H1 (cell line): ENCODE measurements around the gene ZFYVE16. TPM values are rescaled to one million over a fixed set of nuclear protein-coding genes. Genes with fewer than 3 reads are reported as not detected.

Experiments used
- CTCF ChIA-PET: fragments of 300-600 bp; sonication (Branson Sonifier 250); formaldehyde crosslinking; loops from one replicate; lab custom pipeline; 2021; ENCODE audit not compliant: partially characterized antibody; lab: Charles Lee
- POLR2A ChIA-PET: fragments of 300-600 bp; sonication (Branson Sonifier 250); formaldehyde crosslinking; loops from one replicate; lab custom pipeline; 2021; ENCODE audit warnings: inconsistent platforms; ENCODE audit not compliant: partially characterized antibody; lab: Charles Lee
- DNase-seq, 2 experiments: peaks; one replicate each; pipeline versions ENCODE4 v3.0.0 to v3.0.0-alpha.2; 2010 to 2022; ENCODE audit warnings: low spot score in 2 of 2, low read depth in 1 of 2, mixed read lengths in 1 of 2
- FAIRE-seq: peaks from 2 replicates; lab custom pipeline; 2011; peaks lifted over from hg19 to GRCh38; lab: Jason Lieb, UNC
- H2AFZ ChIP-seq: 2 replicates; pipeline ENCODE4 v1.8.1; 2012; ENCODE audit warnings: low read length, inconsistent platforms
- H2AK5ac ChIP-seq: 2 replicates; pipeline ENCODE4 v1.6.1; 2013; ENCODE audit warnings: low read depth, low read length
- H2BK120ac ChIP-seq: replicated peaks from 2 replicates; pipeline ENCODE3; 2013; ENCODE audit warnings: low read depth, low read length, inconsistent platforms
- H2BK12ac ChIP-seq: 2 replicates; pipeline ENCODE4 v1.6.1; 2013; ENCODE audit warnings: low read depth, low read length
- H2BK15ac ChIP-seq: 2 replicates; pipeline ENCODE4 v1.6.1; 2013; ENCODE audit warnings: low read length
- H2BK20ac ChIP-seq: 2 replicates; pipeline ENCODE4 v1.6.1; 2013; ENCODE audit warnings: low read length
- H2BK5ac ChIP-seq: 2 replicates; pipeline ENCODE4 v1.6.1; 2013; ENCODE audit warnings: low read depth, low read length
- H3K14ac ChIP-seq: 2 replicates; pipeline ENCODE4 v1.6.1; 2013; ENCODE audit warnings: inconsistent platforms; ENCODE audit not compliant: insufficient read length
- H3K18ac ChIP-seq: 2 replicates; pipeline ENCODE4 v1.6.1; 2013; ENCODE audit warnings: low read length; ENCODE audit errors: extremely low read depth
- H3K23ac ChIP-seq: 2 replicates; pipeline ENCODE4 v1.6.1; 2013; ENCODE audit warnings: inconsistent platforms; ENCODE audit not compliant: insufficient read length
- H3K23me2 ChIP-seq: 2 replicates; pipeline ENCODE4 v1.6.1; 2013; ENCODE audit warnings: low read depth, low read length
- H3K27ac ChIP-seq: 2 replicates; pipeline ENCODE4 v1.6.1; 2011; ENCODE audit warnings: low read depth, low read length, inconsistent platforms
- H3K27me3 ChIP-seq, 4 experiments: replicated peaks in 1 of 4; 1 replicate in 1 of 4; 2 replicates in 3 of 4; pipeline versions ENCODE4 v1.6.1 to v1.8.1; 2011 to 2013; ENCODE audit warnings: low read length in 3 of 4, mild to moderate bottlenecking in 3 of 4, inconsistent platforms in 2 of 4, mixed read lengths in 2 of 4, moderate library complexity in 1 of 4; ENCODE audit not compliant: control insufficient read depth in 3 of 4, insufficient read depth in 3 of 4; ENCODE audit errors: extremely low read depth in 1 of 4
- H3K36me3 ChIP-seq, 4 experiments: 2 replicates each; pipeline versions ENCODE4 v1.6.1 to v1.8.1; 2011 to 2013; ENCODE audit warnings: mild to moderate bottlenecking in 4 of 4, low read length in 3 of 4, moderate library complexity in 2 of 4, control low read depth in 1 of 4, inconsistent platforms in 1 of 4; ENCODE audit not compliant: insufficient read depth in 4 of 4, control insufficient read depth in 2 of 4
- H3K4ac ChIP-seq: replicated peaks from 2 replicates; pipeline ENCODE3; 2013; ENCODE audit warnings: low read length, low read depth, mixed read lengths, inconsistent platforms; ENCODE audit not compliant: insufficient read length
- H3K4me1 ChIP-seq, 4 experiments: replicated peaks in 1 of 4; 1 replicate in 1 of 4; 2 replicates in 3 of 4; pipeline versions ENCODE4 v1.6.1 to v1.8.1; 2011 to 2013; ENCODE audit warnings: low read length in 3 of 4, inconsistent platforms in 2 of 4, mixed read lengths in 1 of 4; ENCODE audit not compliant: insufficient read depth in 4 of 4, control insufficient read depth in 3 of 4
- H3K4me2 ChIP-seq, 2 experiments: 2 replicates each; pipeline versions ENCODE4 v1.6.1 to v1.8.1; 2011 to 2013; ENCODE audit warnings: low read depth in 2 of 2, low read length in 2 of 2, control low read depth in 1 of 2, inconsistent platforms in 1 of 2, mild to moderate bottlenecking in 1 of 2; ENCODE audit not compliant: insufficient read depth in 1 of 2
- H3K4me3 ChIP-seq, 4 experiments: fragments of 200-600, 300-600 bp in 1 of 4; sonication (generic), shearing (Covaris generic), sonication (Bioruptor Twin) in 1 of 4; 2 replicates each; pipeline versions ENCODE4 v1.5.1 to v1.8.1; 2011 to 2016; ENCODE audit warnings: low read length in 4 of 4, low read depth in 3 of 4, control low read depth in 2 of 4, inconsistent platforms in 2 of 4, mild to moderate bottlenecking in 2 of 4, mixed read lengths in 1 of 4, moderate library complexity in 1 of 4; ENCODE audit not compliant: insufficient read depth in 2 of 4; ENCODE audit errors: extremely low read depth in 1 of 4
- H3K56ac ChIP-seq: replicated peaks from 2 replicates; pipeline ENCODE3; 2013; ENCODE audit warnings: low read depth, mild to moderate bottlenecking, mixed read lengths, low read length, inconsistent platforms; ENCODE audit not compliant: insufficient read length
- H3K79me1 ChIP-seq: 2 replicates; pipeline ENCODE4 v1.6.1; 2013; ENCODE audit warnings: low read depth, low read length, control low read depth
- H3K79me2 ChIP-seq, 2 experiments: 2 replicates each; pipeline versions ENCODE4 v1.6.1 to v1.8.1; 2012 to 2013; ENCODE audit warnings: low read length in 2 of 2, mild to moderate bottlenecking in 2 of 2, inconsistent platforms in 1 of 2; ENCODE audit not compliant: insufficient read depth in 2 of 2, control insufficient read depth in 1 of 2
- H3K9ac ChIP-seq, 4 experiments: replicated peaks in 1 of 4; 1 replicate in 1 of 4; 2 replicates in 3 of 4; pipeline versions ENCODE4 v1.6.1 to v1.8.1; 2011 to 2013; ENCODE audit warnings: low read depth in 3 of 4, low read length in 3 of 4, control low read depth in 2 of 4, mild to moderate bottlenecking in 2 of 4, moderate library complexity in 2 of 4, inconsistent platforms in 1 of 4; ENCODE audit errors: extremely low read depth in 1 of 4
- H3K9me3 ChIP-seq, 2 experiments: 2 replicates each; pipeline versions ENCODE4 v1.6.1 to v1.8.1; 2012 to 2013; ENCODE audit warnings: mild to moderate bottlenecking in 2 of 2, moderate library complexity in 2 of 2, control low read depth in 1 of 2, inconsistent platforms in 1 of 2, low read depth in 1 of 2, low read length in 1 of 2, mixed read lengths in 1 of 2; ENCODE audit not compliant: insufficient read depth in 2 of 2
- H4K20me1 ChIP-seq, 2 experiments: replicated peaks in 1 of 2; 2 replicates each; pipeline versions ENCODE3 to v1.8.1; 2011 to 2013; ENCODE audit warnings: inconsistent platforms in 2 of 2, low read length in 2 of 2, mild to moderate bottlenecking in 1 of 2; ENCODE audit not compliant: insufficient read depth in 2 of 2, control insufficient read depth in 1 of 2
- H4K5ac ChIP-seq: 2 replicates; pipeline ENCODE4 v1.6.1; 2013; ENCODE audit warnings: low read length, low read depth, mixed read lengths, inconsistent platforms; ENCODE audit not compliant: insufficient read length
- H4K8ac ChIP-seq: 2 replicates; pipeline ENCODE4 v1.8.0; 2013; ENCODE audit warnings: mild to moderate bottlenecking, moderate library complexity, low read length, inconsistent platforms; ENCODE audit not compliant: insufficient read depth; ENCODE audit errors: extremely low read depth
- H4K91ac ChIP-seq: replicated peaks from 2 replicates; pipeline ENCODE3; 2013; ENCODE audit warnings: low read length, mixed read lengths, inconsistent platforms; ENCODE audit not compliant: insufficient read length
- BACH1 ChIP-seq: IDR thresholded peaks from 2 replicates; pipeline ENCODE4 v1.6.1; 2012; ENCODE audit warnings: low read length, improper control_type of control experiment
- BRCA1 ChIP-seq: IDR thresholded peaks from 2 replicates; pipeline ENCODE4 v1.6.1; 2012; ENCODE audit warnings: low read depth, low read length, improper control_type of control experiment
- CBX8 ChIP-seq: fragments of 300-800, 300-1000 bp; sonication (generic); IDR thresholded peaks from 2 replicates; pipeline ENCODE4 v1.7.1; 2016; ENCODE audit warnings: low read depth, low read length, borderline replicate concordance
- FOSL1 ChIP-seq: IDR thresholded peaks from 2 replicates; pipeline ENCODE4 v1.6.1; 2011; ENCODE audit warnings: mild to moderate bottlenecking, low read depth, low read length, moderate library complexity; ENCODE audit not compliant: insufficient read depth
- GABPA ChIP-seq: IDR thresholded peaks from 2 replicates; pipeline ENCODE4 v1.6.1; 2011; ENCODE audit warnings: mild to moderate bottlenecking, low read length, moderate library complexity, borderline replicate concordance; ENCODE audit not compliant: insufficient read depth
- JUN ChIP-seq: IDR thresholded peaks from 2 replicates; pipeline ENCODE4 v1.6.1; 2011; ENCODE audit warnings: low read depth, mild to moderate bottlenecking, improper control_type of control experiment, low read length
- TAF1 ChIP-seq: IDR thresholded peaks from 2 replicates; pipeline ENCODE4 v1.6.1; 2011; ENCODE audit warnings: mild to moderate bottlenecking, low read depth, low read length
- TAF7 ChIP-seq: optimal IDR thresholded peaks from 2 replicates; pipeline ENCODE3; 2011; ENCODE audit warnings: low read depth, mild to moderate bottlenecking, inconsistent platforms, low read length, moderate library complexity, borderline replicate concordance
- WGBS, 2 experiments: shearing (Covaris generic) in 1 of 2; methylation state at CpG; one replicate each; pipeline versions ENCODE4 v1.1.6 to v1.1.7; 2013 to 2015; ENCODE audit warnings: low lambda C conversion rate in 2 of 2, mixed read lengths in 2 of 2, inconsistent platforms in 1 of 2, low coverage in 1 of 2, missing lambda C conversion rate in 1 of 2; ENCODE audit not compliant: insufficient replicate concordance in 2 of 2, insufficient coverage in 1 of 2, insufficient read length in 1 of 2; ENCODE audit errors: extremely low coverage in 1 of 2, missing lambda C conversion rate in 1 of 2; 5-methylcytosine and 5-hydroxymethylcytosine counted together
- polyA plus RNA-seq, 7 experiments: library from polyadenylated mRNA; depleted of rRNA in 3 of 7; stranded (reverse) in 5 of 7; unstranded in 2 of 7; fragments of >200 nt in 5 of 7; fragments of 200-250 nt in 2 of 7; gene quantifications; 1 replicate in 5 of 7; 2 replicates in 1 of 7; 4 replicates in 1 of 7; pipeline versions ENCODE4 v1.2.1 to v1.2.3, GENCODE V29; 2011 to 2013; ENCODE audit warnings: missing spikeins in 2 of 7, mixed read lengths in 2 of 7
- total RNA-seq: library from RNA; stranded (reverse); fragmentation: NEBNext Ultra II Directional; extraction: Animal tissue kit (Norgen Biotek cat#: 25700); gene quantifications from 2 replicates; pipeline ENCODE4 v1.2.1, GENCODE V29; 2021
- TF ChIP-seq, protein P1 (sequence below): IDR thresholded peaks from 2 replicates; pipeline ENCODE4 v1.6.1; 2012; ENCODE audit warnings: low read length, inconsistent platforms
- TF ChIP-seq, protein P2 (sequence below), 3 experiments: IDR thresholded peaks; 1 replicate in 2 of 3; 2 replicates in 1 of 3; pipeline versions ENCODE4 v1.5.1 to v1.6.1; 2011; ENCODE audit warnings: low read length in 3 of 3, mild to moderate bottlenecking in 3 of 3, inconsistent platforms in 2 of 3, low read depth in 1 of 3, moderate library complexity in 1 of 3; ENCODE audit not compliant: insufficient read depth in 1 of 3; ENCODE audit errors: control extremely low read depth in 1 of 3

ZFYVE16 gene
- total and polyA plus RNA-seq, 2 of the 8 experiments (the other 6 are each of a cell fraction or from before 2014, with no cell fraction given) = 3.6 to 24.2 TPM

DNA sequence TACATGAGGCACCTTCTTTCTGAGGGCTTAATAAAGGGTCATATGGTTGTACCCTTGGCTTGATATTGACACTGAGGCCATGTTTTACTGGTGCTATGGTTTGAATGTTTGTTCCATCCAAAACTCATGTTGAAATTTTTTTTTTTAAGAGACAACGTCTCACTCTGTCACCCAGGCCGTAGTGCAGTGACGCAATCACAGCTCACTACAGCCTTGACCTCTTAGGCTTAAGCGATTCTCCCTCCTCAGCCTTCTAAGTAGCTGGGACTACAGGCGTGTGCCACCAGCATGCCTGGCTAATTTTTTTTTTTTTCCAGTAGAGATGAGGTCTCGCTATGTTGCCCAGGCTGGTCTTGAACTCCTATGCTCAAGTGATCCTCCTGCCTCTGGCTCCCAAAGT lies 101.0 kb downstream of the ZFYVE16 start:
- ChIA-PET POLR2A (no interaction called here), CTCF (interaction anchor here (1.4 to 1.9 kb wide), 2 partner anchors 27 kb away, joined by 5 read pairs; no protein-coding TSS in a partner anchor)
- H2BK20ac ChIP-seq = no peak overlapping the region
- TF ChIP-seq CBX8 (no peak), GABPA (no peak), TAF1 (no peak), FOSL1 (no peak), BRCA1 (no peak), BACH1 (no peak), JUN (no peak), TAF7 (no peak)
- TF ChIP-seq, protein P1, sequence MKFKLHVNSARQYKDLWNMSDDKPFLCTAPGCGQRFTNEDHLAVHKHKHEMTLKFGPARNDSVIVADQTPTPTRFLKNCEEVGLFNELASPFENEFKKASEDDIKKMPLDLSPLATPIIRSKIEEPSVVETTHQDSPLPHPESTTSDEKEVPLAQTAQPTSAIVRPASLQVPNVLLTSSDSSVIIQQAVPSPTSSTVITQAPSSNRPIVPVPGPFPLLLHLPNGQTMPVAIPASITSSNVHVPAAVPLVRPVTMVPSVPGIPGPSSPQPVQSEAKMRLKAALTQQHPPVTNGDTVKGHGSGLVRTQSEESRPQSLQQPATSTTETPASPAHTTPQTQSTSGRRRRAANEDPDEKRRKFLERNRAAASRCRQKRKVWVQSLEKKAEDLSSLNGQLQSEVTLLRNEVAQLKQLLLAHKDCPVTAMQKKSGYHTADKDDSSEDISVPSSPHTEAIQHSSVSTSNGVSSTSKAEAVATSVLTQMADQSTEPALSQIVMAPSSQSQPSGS = no peak
- TF ChIP-seq, protein P2, sequence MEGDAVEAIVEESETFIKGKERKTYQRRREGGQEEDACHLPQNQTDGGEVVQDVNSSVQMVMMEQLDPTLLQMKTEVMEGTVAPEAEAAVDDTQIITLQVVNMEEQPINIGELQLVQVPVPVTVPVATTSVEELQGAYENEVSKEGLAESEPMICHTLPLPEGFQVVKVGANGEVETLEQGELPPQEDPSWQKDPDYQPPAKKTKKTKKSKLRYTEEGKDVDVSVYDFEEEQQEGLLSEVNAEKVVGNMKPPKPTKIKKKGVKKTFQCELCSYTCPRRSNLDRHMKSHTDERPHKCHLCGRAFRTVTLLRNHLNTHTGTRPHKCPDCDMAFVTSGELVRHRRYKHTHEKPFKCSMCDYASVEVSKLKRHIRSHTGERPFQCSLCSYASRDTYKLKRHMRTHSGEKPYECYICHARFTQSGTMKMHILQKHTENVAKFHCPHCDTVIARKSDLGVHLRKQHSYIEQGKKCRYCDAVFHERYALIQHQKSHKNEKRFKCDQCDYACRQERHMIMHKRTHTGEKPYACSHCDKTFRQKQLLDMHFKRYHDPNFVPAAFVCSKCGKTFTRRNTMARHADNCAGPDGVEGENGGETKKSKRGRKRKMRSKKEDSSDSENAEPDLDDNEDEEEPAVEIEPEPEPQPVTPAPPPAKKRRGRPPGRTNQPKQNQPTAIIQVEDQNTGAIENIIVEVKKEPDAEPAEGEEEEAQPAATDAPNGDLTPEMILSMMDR (IDR thresholded peaks at IDR 0.05; ENCODE audit: control extremely low read depth in 1 of 3, insufficient read depth in 1 of 3, low read depth in 1 of 3, low read length in 3 of 3) = no peak

More for the DNA sequence above, 101.0 kb downstream of the ZFYVE16 start:
- no peak overlapping the region for H3K9ac ChIP-seq
- no peak overlapping the region for H2BK12ac ChIP-seq
- no peak overlapping the region for H2AK5ac ChIP-seq
- no peak overlapping the region for H4K8ac ChIP-seq
- no peak overlapping the region for H3K27ac ChIP-seq
- no peak overlapping the region for H3K23ac ChIP-seq
- H3K23me2 ChIP-seq = no peaks in the 10 kb centered on the region
- WGBS, 2 experiments = 94% methylated on average over 6 of the region's 6 CpGs; no CpG with 5 or more reads in 1 of the 2 experiments
- no peaks in the 10 kb centered on the region for H3K79me2 ChIP-seq
- H2BK120ac ChIP-seq = no peak overlapping the region
- FAIRE-seq = no peak
- DNase-seq = no peak
- H3K4ac ChIP-seq = no peak overlapping the region
- 0 out of 7 replicates have a peak, but pooled peaks cover 0 to 2% (median 0%) of the 10 kb centered on the region in 4 experiments for H3K4me1 ChIP-seq
- H3K18ac ChIP-seq = no peak overlapping the region
- no peak overlapping the region for H3K56ac ChIP-seq
- H4K20me1 ChIP-seq = no peaks in the 10 kb centered on the region
- no peaks in the 10 kb centered on the region for H3K79me1 ChIP-seq
- no peak overlapping the region for H3K4me3 ChIP-seq
- H4K5ac ChIP-seq = no peak overlapping the region
- H3K4me2 ChIP-seq = no peak overlapping the region
- no peaks in the 10 kb centered on the region for H3K9me3 ChIP-seq
- H3K27me3 ChIP-seq = no peaks in the 10 kb centered on the region
- H3K14ac ChIP-seq = no peak overlapping the region
- H4K91ac ChIP-seq = no peak overlapping the region
- no peak overlapping the region for H2AFZ ChIP-seq
- H3K36me3 ChIP-seq = no peaks in the 10 kb centered on the region
- no peak overlapping the region for H2BK15ac ChIP-seq
- no peak overlapping the region for H2BK5ac ChIP-seq
